Stimulated activated CD8-positive, alpha-beta memory T cell treated with anti-CD3 and anti-CD28 coated beads, Interleukin-12 subunit alpha, Interleukin-12 subunit beta, amount 100 ng/mL, for 24 hours (primary cell): ENCODE measurements around the gene NARF.
"Not testable (repeated sequence)": the region's sequence is repeated elsewhere in the genome, so short reads cannot be mapped to it uniquely, and the experiment has no call there.

ENCODE experiments used
- DNase-seq: peaks from one replicate; pipeline ENCODE4 v3.0.0-alpha.2; 2020; ENCODE audit errors: extremely low read depth

Gene NARF

GRCh38 chr17:82536512-82537201 lies 78.1 kb downstream of the NARF start:
- no peak for DNase-seq

GRCh38 chr17:82537228-82537627 lies 78.7 kb downstream of the NARF start:
- not testable (repeated sequence) for DNase-seq

GRCh38 chr17:82539076-82539475 lies 80.5 kb downstream of the NARF start:
- not testable (repeated sequence) for DNase-seq
